HEK293 (cell line): ENCODE results near the gene STEAP1B.

Source experiments
- SETDB1 ChIP-seq: IDR thresholded peaks from one replicate; pipeline ENCODE4 v1.6.1; 2017; ENCODE audit warnings: mild to moderate bottlenecking, low read length, moderate library complexity, mixed read lengths; ENCODE audit not compliant: insufficient read length
- YY1 ChIP-seq: fragments of 450-650 bp; formaldehyde crosslinking; IDR thresholded peaks from 2 replicates; pipeline ENCODE4 v1.5.1; 2018; ENCODE audit warnings: missing biosample characterization, missing genetic modification characterization

GRCh38 chr7:22400936-22401553 is 98.9 kb downstream of the STEAP1B start:
- TF ChIP-seq SETDB1 (no peak), YY1 (tag by site-specific recombination) (no peak)
